Measurements from ENCODE around the gene PSKH1.

Gene PSKH1

GRCh38 chr16:67893743-67894399 is 817 bp downstream of the PSKH1 start:
- in situ Hi-C loops (cut with HindIII; ENCODE audit: low sequenced_read_pairs): no loop called here
- TF ChIP-seq CTCF (IDR thresholded peaks at IDR 0.05; ENCODE audit: low read depth, low read length, missing control alignments): no peak
- no peak for DNase-seq (ENCODE audit: low read depth)
- H3K4me3 ChIP-seq (ENCODE audit: low read depth, low read length): peak overlapping the region; percentile 94

GRCh38 chr16:67897231-67897630 is 4.2 kb downstream of the PSKH1 start:
- DNase-seq (ENCODE audit: low read depth): no peak
- in situ Hi-C loops (cut with HindIII; ENCODE audit: low sequenced_read_pairs): no loop called here
- TF ChIP-seq CTCF (IDR thresholded peaks at IDR 0.05; ENCODE audit: low read depth, low read length, missing control alignments): no peak
- no peak overlapping the region for H3K4me3 ChIP-seq (ENCODE audit: low read depth, low read length)

GRCh38 chr16:67901734-67902133 is 8.7 kb downstream of the PSKH1 start:
- no peak overlapping the region for H3K4me3 ChIP-seq (ENCODE audit: low read depth, low read length)
- in situ Hi-C loops (cut with HindIII; ENCODE audit: low sequenced_read_pairs): loop anchor here (25.0 kb wide), 1 partner anchor 111 kb away; the partner anchor contains the start of genes DDX28, DPEP2NB and DUS2
- TF ChIP-seq CTCF (IDR thresholded peaks at IDR 0.05; ENCODE audit: low read depth, low read length, missing control alignments): no peak
- no peak for DNase-seq (ENCODE audit: low read depth)

- no peak for TF ChIP-seq CTCF (IDR thresholded peaks at IDR 0.05; ENCODE audit: low read depth, low read length, missing control alignments)
- in situ Hi-C loops (cut with HindIII; ENCODE audit: low sequenced_read_pairs): loop anchor here (25.0 kb wide), 1 partner anchor 109 kb away; the partner anchor contains the start of genes DDX28, DPEP2NB and DUS2
Observed at GRCh38 chr16:67902831-67903230, 9.8 kb downstream of the PSKH1 start.

GRCh38 chr16:67907397-67908180 is 14.5 kb downstream of the PSKH1 start:
- in situ Hi-C loops (cut with HindIII; ENCODE audit: low sequenced_read_pairs): loop anchor here (25.0 kb wide), 1 partner anchor 105 kb away; the partner anchor contains the start of genes DDX28, DPEP2NB and DUS2
- H3K4me3 ChIP-seq (ENCODE audit: low read depth, low read length): no peak overlapping the region
- DNase-seq (ENCODE audit: low read depth): no peak
- TF ChIP-seq CTCF (IDR thresholded peaks at IDR 0.05; ENCODE audit: low read depth, low read length, missing control alignments): no peak

More at GRCh38 chr16:67902831-67903230, 9.8 kb downstream of the PSKH1 start:
- H3K4me3 ChIP-seq (ENCODE audit: low read depth, low read length): no peak overlapping the region
- DNase-seq (ENCODE audit: low read depth): no peak

GRCh38 chr16:67909056-67909742 is 16.1 kb downstream of the PSKH1 start:
- no peak overlapping the region for H3K4me3 ChIP-seq (ENCODE audit: low read depth, low read length)
- in situ Hi-C loops (cut with HindIII; ENCODE audit: low sequenced_read_pairs): loop anchor here (25.0 kb wide), 1 partner anchor 103 kb away; the partner anchor contains the start of genes DDX28, DPEP2NB and DUS2
- no peak for DNase-seq (ENCODE audit: low read depth)
- no peak for TF ChIP-seq CTCF (IDR thresholded peaks at IDR 0.05; ENCODE audit: low read depth, low read length, missing control alignments)

All from astrocyte of the cerebellum (primary cell).